Activated B cell treated with CpG ODN at 0.5 μM for 24 hours (primary cell): ENCODE results near the gene PNLIPRP2. TPM values are rescaled to one million over a fixed set of nuclear protein-coding genes. Genes with fewer than 3 reads are reported as not detected.

ENCODE experiments used
- ATAC-seq: fragments of 200-7000 bp; cut with Tn5 transposase; one replicate; pipeline ENCODE4 v1.10.0; 2021; ENCODE audit warnings: low read depth, mild to moderate bottlenecking, moderate library complexity
- CTCF ChIA-PET: fragments of 350-600 bp; sonication (Branson Sonifier 250); formaldehyde crosslinking; loops from one replicate; lab custom pipeline; 2021; ENCODE audit warnings: antibody characterized with exemption; lab: Charles Lee
- POLR2A ChIA-PET: fragments of 350-600 bp; sonication (Branson Sonifier 250); formaldehyde crosslinking; loops from one replicate; lab custom pipeline; 2021; ENCODE audit warnings: antibody characterized with exemption; lab: Charles Lee
- DNase-seq: peaks from one replicate; pipeline ENCODE4 v3.0.0; 2022
- H3K27ac Mint-ChIP-seq: one replicate; pipeline ENCODE4 v1.8.0; 2020; ENCODE audit warnings: mixed read lengths
- H3K27me3 Mint-ChIP-seq: one replicate; pipeline ENCODE4 v1.8.0; 2021; ENCODE audit warnings: mixed read lengths
- H3K36me3 Mint-ChIP-seq: one replicate; pipeline ENCODE4 v1.8.0; 2021; ENCODE audit warnings: low read depth, mixed read lengths
- H3K4me1 Mint-ChIP-seq: one replicate; pipeline ENCODE4 v1.8.0; 2021; ENCODE audit warnings: mixed read lengths
- H3K4me3 Mint-ChIP-seq: one replicate; pipeline ENCODE4 v1.8.0; 2020; ENCODE audit warnings: mild to moderate bottlenecking, mixed read lengths
- H3K9me3 Mint-ChIP-seq: one replicate; pipeline ENCODE4 v1.8.0; 2020; ENCODE audit warnings: mixed read lengths
- intact Hi-C: fragments of 100-400 bp; cut with micrococcal nuclease; formaldehyde crosslinking; loops from one replicate; pipeline ENCODE4 v1.15.1; 2024
- total RNA-seq: library from RNA; stranded (reverse); gene quantifications from 2 replicates; pipeline ENCODE4 v1.2.3, GENCODE V29; 2022
- TF ChIP-seq, protein P1 (sequence below): fragments of 200-600 bp; IDR thresholded peaks from one replicate; pipeline ENCODE4 v1.8.0; 2022; ENCODE audit warnings: antibody characterized with exemption, mild to moderate bottlenecking

PNLIPRP2 gene
- total RNA-seq, 1 donor from 2014 or later, result not detected

DNA sequence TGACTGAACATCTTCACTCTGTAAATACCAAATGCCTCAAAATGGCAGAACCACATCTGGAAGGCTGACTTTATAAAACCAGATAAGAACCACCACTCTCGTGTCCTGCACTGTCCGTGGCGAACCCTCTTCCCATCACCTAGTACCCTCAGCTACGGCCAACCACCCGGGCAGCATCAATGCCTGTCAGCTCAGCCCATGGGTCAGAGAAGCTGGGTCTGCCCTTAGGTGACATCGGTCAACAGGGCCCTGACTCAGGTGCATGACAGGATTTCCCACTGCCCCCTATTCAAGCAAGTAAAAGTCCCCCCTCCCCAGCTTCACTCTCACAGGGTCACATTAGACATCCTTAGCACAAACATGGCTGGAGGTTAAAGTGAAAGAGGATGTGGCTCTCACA, 65.1 kb downstream of the PNLIPRP2 start:
- intact Hi-C loops, result no loop called here
- H3K9me3 Mint-ChIP-seq, result no peaks in the 10 kb centered on the region
- DNase-seq, result no peak
- ChIA-PET CTCF (no interaction called here), POLR2A (no interaction called here)
- H3K27ac Mint-ChIP-seq, result no peak overlapping the region
- no peaks in the 10 kb centered on the region for H3K27me3 Mint-ChIP-seq
- ATAC-seq, result no peak
- TF ChIP-seq, protein P1, sequence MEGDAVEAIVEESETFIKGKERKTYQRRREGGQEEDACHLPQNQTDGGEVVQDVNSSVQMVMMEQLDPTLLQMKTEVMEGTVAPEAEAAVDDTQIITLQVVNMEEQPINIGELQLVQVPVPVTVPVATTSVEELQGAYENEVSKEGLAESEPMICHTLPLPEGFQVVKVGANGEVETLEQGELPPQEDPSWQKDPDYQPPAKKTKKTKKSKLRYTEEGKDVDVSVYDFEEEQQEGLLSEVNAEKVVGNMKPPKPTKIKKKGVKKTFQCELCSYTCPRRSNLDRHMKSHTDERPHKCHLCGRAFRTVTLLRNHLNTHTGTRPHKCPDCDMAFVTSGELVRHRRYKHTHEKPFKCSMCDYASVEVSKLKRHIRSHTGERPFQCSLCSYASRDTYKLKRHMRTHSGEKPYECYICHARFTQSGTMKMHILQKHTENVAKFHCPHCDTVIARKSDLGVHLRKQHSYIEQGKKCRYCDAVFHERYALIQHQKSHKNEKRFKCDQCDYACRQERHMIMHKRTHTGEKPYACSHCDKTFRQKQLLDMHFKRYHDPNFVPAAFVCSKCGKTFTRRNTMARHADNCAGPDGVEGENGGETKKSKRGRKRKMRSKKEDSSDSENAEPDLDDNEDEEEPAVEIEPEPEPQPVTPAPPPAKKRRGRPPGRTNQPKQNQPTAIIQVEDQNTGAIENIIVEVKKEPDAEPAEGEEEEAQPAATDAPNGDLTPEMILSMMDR, result no peak
- no peak overlapping the region for H3K4me3 Mint-ChIP-seq
- no peaks in the 10 kb centered on the region for H3K36me3 Mint-ChIP-seq
- H3K4me1 Mint-ChIP-seq, result no peaks in the 10 kb centered on the region

DNA sequence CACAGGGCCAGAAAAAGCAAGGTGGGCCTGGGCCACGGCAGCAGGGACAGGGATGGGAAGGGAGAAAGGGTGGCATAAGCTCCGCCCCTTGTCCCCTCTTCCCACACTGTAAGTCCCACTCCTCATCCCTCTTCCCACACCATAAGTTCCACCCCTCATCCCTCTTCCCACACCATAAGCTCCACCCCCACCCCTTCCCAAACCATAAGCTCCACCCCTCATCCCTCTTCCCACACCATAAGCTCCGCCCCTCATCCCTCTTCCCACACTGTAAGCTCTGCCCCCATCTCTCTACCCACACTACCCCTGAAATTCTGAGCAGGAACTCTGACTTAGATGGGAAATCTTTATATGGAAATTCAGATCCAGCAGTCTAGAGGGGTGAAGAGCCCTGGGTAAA, 65.9 kb downstream of the PNLIPRP2 start:
- Mint-ChIP-seq H3K27me3 (no peaks in the 10 kb centered on the region), H3K27ac (no peak overlapping the region), H3K9me3 (no peaks in the 10 kb centered on the region), H3K36me3 (no peaks in the 10 kb centered on the region), H3K4me1 (no peaks in the 10 kb centered on the region), H3K4me3 (no peak overlapping the region)
- ChIA-PET CTCF (no interaction called here), POLR2A (no interaction called here)
- DNase-seq, result no peak
- intact Hi-C loops, result no loop called here
- TF ChIP-seq, protein P1, result no peak
- no peak for ATAC-seq

DNA sequence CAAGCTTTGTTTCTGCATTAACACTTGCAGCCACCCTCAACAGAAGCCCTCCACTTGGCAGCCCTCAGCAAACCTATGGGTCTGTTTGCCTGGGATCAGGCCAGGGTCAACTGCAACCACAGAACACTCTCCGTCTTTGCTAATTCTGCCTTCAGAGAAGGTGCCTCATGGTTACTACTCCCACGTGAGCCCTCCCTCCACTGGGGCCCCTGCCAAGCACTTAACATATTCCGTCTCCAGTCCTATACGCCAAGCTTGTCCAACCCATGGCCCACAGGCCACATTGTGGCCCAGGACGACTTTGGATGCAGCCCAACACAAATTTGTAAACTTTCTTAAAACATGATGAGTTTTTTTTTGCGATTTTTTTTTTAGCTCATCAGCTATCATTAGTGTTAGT, 66.9 kb downstream of the PNLIPRP2 start:
- no peak overlapping the region for H3K4me3 Mint-ChIP-seq
- ChIA-PET CTCF (interaction anchor here (2.7 kb wide), 1 partner anchor 487 kb away, joined by 7 read pairs; no protein-coding TSS in a partner anchor), POLR2A (no interaction called here)
- H3K36me3 Mint-ChIP-seq, result no peaks in the 10 kb centered on the region
- H3K27ac Mint-ChIP-seq, result no peak overlapping the region
- intact Hi-C loops, result no loop called here
- TF ChIP-seq, protein P1, result no peak
- ATAC-seq, result no peak
- no peaks in the 10 kb centered on the region for H3K27me3 Mint-ChIP-seq
- DNase-seq, result no peak
- H3K9me3 Mint-ChIP-seq, result no peaks in the 10 kb centered on the region
- H3K4me1 Mint-ChIP-seq, result no peaks in the 10 kb centered on the region

DNA sequence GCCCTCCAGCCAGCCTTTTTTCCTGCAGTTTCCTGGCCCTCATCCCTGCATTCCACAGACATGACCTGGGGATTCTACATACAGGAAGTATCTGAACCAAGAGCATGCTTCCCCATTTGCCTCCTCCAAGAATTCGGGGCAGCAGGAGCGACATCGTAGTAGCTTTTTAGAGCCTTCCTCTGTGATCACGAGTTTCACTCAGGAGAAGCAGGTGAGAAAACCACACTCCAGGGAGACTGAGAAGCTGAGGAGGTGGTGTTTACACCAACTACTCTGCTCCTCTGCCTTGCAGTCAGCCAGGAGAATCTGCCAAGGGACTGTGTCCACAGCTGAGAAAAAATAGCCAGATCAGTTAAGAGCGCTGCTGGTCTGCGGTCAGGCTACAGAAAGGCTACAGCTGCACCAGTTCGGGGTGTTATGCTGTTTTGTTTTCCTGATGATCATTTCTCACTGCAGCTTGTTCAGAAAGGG, 67.5 kb downstream of the PNLIPRP2 start:
- intact Hi-C loops, result no loop called here
- Mint-ChIP-seq H3K4me3 (no peak overlapping the region), H3K27me3 (no peaks in the 10 kb centered on the region), H3K36me3 (no peaks in the 10 kb centered on the region), H3K9me3 (no peaks in the 10 kb centered on the region), H3K4me1 (no peaks in the 10 kb centered on the region), H3K27ac (no peak overlapping the region)
- ATAC-seq, result no peak
- TF ChIP-seq, protein P1, result no peak
- ChIA-PET POLR2A (no interaction called here), CTCF (interaction anchor here (2.7 kb wide), 1 partner anchor 487 kb away, joined by 7 read pairs; no protein-coding TSS in a partner anchor)
- DNase-seq, result no peak

DNA sequence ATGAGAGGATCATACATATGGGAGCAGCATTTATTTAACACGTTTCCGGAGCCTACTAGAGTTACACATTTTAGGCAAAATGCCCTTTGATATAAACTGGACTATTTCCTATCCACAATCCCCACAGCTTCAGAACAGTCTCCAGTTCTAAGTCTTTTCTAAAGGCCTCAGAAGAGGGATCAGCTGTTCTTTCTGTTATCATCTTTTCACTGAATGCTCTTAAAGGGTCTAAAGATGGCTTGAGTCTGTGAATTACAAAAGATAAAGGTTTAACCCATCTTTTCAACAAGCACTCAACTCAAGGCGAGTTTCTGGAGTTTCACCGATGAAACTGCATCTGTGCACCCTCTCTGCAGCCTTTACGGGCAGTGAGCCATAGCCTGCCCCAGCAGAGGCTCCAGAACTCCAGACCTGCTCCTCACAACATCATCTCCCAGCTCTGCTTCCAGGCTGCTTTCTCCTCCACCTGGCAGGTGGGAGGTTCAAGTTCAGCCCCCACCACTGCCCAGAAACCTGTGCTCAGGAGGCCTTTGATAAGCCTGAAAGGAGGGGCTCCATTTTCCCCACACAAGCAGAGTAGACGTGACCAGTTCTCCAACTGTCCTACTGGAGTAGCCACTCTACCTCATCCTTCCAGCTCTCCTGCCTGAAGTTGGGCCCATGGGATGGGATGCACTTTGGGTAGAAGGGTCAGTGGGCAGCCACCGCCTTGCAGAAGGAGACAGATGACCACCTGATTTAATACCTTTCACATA, 68.2 kb downstream of the PNLIPRP2 start:
- intact Hi-C loops, result no loop called here
- ChIA-PET CTCF (interaction anchor here (2.7 kb wide), 1 partner anchor 486 kb away, joined by 7 read pairs; no protein-coding TSS in a partner anchor), POLR2A (no interaction called here)
- Mint-ChIP-seq H3K27ac (no peak overlapping the region), H3K9me3 (no peaks in the 10 kb centered on the region), H3K4me3 (no peak overlapping the region), H3K36me3 (no peaks in the 10 kb centered on the region), H3K4me1 (no peaks in the 10 kb centered on the region), H3K27me3 (no peaks in the 10 kb centered on the region)
- TF ChIP-seq, protein P1, result no peak
- DNase-seq (no peak), ATAC-seq (no peak)
